K562 (cell line): ENCODE data around the gene NUP85. TPM values are rescaled to one million over a fixed set of nuclear protein-coding genes. Genes with fewer than 3 reads are reported as not detected.

Source experiments
- HMGN3 ChIP-seq: IDR thresholded peaks from 2 replicates; pipeline ENCODE4 v1.6.1; 2011; ENCODE audit warnings: borderline replicate concordance, low read depth, mild to moderate bottlenecking, mixed read lengths, low read length; ENCODE audit not compliant: insufficient read length; ENCODE audit errors: extremely low read depth
- KLF13 ChIP-seq: fragments of 450-650 bp; IDR thresholded peaks from 2 replicates; pipeline ENCODE4 v1.6.1; 2016; ENCODE audit warnings: missing genetic modification characterization, low read depth, mild to moderate bottlenecking, missing compliant biosample characterization, moderate library complexity, borderline replicate concordance
- MAFG ChIP-seq: fragments of 450-650 bp; conservative IDR thresholded peaks from 2 replicates; pipeline ENCODE4 v1.6.1; 2016; ENCODE audit warnings: missing genetic modification characterization, missing compliant biosample characterization
- MIER1 ChIP-seq: fragments of 450-650 bp; IDR thresholded peaks from 2 replicates; pipeline ENCODE4 v1.6.1; 2016; ENCODE audit warnings: antibody characterized with exemption, mild to moderate bottlenecking, low read depth
- ZNF668 ChIP-seq: fragments of 250-450 bp; sonication (Bioruptor Pico); IDR thresholded peaks from 2 replicates; pipeline ENCODE4 v1.8.0; 2022; ENCODE audit warnings: mild to moderate bottlenecking, inconsistent platforms
- polyA plus RNA-seq, 8 experiments: library from polyadenylated mRNA; depleted of rRNA in 4 of 8; stranded (reverse) in 5 of 8; unstranded in 3 of 8; fragments of >200 nt; fragmentation: Nextera tagmentation in 2 of 8; fragmentation: Illumina TruSeq in 1 of 8; extraction: Ambion mirVana in 2 of 8; extraction: Trizol in 1 of 8; gene quantifications; 2 replicates each; pipeline versions ENCODE4 v1.2.1 to v1.2.3, GENCODE V29; 2011 to 2014; ENCODE audit warnings: inconsistent platforms in 1 of 8, missing spikeins in 1 of 8
- total RNA-seq, 7 experiments: library from RNA; depleted of rRNA in 6 of 7; stranded (reverse); fragments of >200 nt in 6 of 7; fragmentation: Illumina TruSeq in 2 of 7; extraction: Trizol in 2 of 7; gene quantifications; 2 replicates each; pipeline versions ENCODE4 v1.2.1 to v1.2.3, GENCODE V29; 2011 to 2021; ENCODE audit warnings: low replicate concordance in 1 of 7
- TF ChIP-seq, protein P1 (sequence below): sonication (generic); formaldehyde crosslinking; IDR thresholded peaks from 2 replicates; pipeline ENCODE4 v1.8.1; 2023; ENCODE audit warnings: mild to moderate bottlenecking, missing genetic modification reagents
- TF ChIP-seq, protein P2 (sequence below): sonication (generic); formaldehyde crosslinking; IDR thresholded peaks from 2 replicates; pipeline ENCODE4 v1.8.0; 2023; ENCODE audit warnings: mild to moderate bottlenecking, missing genetic modification reagents
- TF ChIP-seq, protein P3 (sequence below): fragments of 200-800 bp; sonication (Bioruptor generic); IDR thresholded peaks from 2 replicates; pipeline ENCODE4 v1.6.1; 2016; ENCODE audit warnings: missing genetic modification characterization, missing compliant biosample characterization
- TF ChIP-seq, protein P4 (sequence below), 2 experiments: fragments of 450-650 bp; IDR thresholded peaks; 2 replicates each; pipeline ENCODE4 v1.6.1; 2016; ENCODE audit warnings: mild to moderate bottlenecking in 2 of 2, borderline replicate concordance in 1 of 2, low read depth in 1 of 2, moderate library complexity in 1 of 2

NUP85 gene
- total and polyA plus RNA-seq, 9 of the 15 experiments (the other 6 are each of a cell fraction or from before 2014, with no cell fraction given), result 50.2 to 177 (median 110) TPM

DNA sequence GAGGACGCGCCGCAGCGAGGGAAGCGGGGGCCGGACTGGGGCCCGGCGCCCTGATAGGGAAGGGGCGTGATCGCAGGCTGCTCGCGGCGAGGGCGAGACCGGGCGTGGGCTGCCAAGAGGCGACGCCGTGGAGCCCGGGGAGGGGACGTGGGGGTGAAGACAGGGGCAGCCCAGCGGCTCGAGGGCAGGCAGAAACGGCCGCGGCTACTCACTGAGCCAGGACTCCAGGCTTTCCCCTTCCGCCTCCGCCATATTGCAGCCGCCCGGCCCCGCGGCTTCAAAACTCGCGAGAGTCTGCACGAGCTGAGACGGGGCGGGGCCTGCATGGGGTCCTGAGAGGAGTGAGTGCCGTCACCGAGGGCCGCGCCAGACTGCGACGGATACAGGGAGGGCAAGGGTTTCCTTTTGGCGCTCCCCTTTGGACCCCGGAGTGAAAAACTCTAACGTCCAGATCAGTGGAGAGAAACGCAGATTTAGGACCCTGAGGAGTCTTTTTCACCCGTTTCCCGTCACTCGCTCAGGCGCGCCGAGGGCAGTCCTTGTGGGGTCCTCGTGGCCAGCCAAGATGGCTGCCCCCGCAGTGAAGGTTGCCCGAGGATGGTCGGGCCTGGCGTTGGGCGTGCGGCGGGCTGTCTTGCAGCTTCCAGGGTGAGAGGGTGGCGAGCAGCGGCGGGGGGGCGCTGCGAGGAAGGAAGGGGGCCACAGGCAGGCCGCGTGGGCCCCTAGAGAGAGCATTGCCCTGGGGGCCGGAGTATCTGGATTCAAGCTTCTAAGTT is 56.0 kb downstream of the NUP85 start, which contains the start of the genes GGA3 and MRPS7 (continued):
- TF ChIP-seq, protein P1, sequence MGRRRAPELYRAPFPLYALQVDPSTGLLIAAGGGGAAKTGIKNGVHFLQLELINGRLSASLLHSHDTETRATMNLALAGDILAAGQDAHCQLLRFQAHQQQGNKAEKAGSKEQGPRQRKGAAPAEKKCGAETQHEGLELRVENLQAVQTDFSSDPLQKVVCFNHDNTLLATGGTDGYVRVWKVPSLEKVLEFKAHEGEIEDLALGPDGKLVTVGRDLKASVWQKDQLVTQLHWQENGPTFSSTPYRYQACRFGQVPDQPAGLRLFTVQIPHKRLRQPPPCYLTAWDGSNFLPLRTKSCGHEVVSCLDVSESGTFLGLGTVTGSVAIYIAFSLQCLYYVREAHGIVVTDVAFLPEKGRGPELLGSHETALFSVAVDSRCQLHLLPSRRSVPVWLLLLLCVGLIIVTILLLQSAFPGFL (CRISPR knock-in tag), result no peak
- TF ChIP-seq MIER1 (no peak), MAFG (no peak), HMGN3 (peak; percentile 34), KLF13 (tag) (peak; percentile 71), ZNF668 (CRISPR knock-in tag) (no peak)
- TF ChIP-seq, protein P2, sequence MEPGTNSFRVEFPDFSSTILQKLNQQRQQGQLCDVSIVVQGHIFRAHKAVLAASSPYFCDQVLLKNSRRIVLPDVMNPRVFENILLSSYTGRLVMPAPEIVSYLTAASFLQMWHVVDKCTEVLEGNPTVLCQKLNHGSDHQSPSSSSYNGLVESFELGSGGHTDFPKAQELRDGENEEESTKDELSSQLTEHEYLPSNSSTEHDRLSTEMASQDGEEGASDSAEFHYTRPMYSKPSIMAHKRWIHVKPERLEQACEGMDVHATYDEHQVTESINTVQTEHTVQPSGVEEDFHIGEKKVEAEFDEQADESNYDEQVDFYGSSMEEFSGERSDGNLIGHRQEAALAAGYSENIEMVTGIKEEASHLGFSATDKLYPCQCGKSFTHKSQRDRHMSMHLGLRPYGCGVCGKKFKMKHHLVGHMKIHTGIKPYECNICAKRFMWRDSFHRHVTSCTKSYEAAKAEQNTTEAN (CRISPR knock-in tag), result no peak
- TF ChIP-seq, protein P3, sequence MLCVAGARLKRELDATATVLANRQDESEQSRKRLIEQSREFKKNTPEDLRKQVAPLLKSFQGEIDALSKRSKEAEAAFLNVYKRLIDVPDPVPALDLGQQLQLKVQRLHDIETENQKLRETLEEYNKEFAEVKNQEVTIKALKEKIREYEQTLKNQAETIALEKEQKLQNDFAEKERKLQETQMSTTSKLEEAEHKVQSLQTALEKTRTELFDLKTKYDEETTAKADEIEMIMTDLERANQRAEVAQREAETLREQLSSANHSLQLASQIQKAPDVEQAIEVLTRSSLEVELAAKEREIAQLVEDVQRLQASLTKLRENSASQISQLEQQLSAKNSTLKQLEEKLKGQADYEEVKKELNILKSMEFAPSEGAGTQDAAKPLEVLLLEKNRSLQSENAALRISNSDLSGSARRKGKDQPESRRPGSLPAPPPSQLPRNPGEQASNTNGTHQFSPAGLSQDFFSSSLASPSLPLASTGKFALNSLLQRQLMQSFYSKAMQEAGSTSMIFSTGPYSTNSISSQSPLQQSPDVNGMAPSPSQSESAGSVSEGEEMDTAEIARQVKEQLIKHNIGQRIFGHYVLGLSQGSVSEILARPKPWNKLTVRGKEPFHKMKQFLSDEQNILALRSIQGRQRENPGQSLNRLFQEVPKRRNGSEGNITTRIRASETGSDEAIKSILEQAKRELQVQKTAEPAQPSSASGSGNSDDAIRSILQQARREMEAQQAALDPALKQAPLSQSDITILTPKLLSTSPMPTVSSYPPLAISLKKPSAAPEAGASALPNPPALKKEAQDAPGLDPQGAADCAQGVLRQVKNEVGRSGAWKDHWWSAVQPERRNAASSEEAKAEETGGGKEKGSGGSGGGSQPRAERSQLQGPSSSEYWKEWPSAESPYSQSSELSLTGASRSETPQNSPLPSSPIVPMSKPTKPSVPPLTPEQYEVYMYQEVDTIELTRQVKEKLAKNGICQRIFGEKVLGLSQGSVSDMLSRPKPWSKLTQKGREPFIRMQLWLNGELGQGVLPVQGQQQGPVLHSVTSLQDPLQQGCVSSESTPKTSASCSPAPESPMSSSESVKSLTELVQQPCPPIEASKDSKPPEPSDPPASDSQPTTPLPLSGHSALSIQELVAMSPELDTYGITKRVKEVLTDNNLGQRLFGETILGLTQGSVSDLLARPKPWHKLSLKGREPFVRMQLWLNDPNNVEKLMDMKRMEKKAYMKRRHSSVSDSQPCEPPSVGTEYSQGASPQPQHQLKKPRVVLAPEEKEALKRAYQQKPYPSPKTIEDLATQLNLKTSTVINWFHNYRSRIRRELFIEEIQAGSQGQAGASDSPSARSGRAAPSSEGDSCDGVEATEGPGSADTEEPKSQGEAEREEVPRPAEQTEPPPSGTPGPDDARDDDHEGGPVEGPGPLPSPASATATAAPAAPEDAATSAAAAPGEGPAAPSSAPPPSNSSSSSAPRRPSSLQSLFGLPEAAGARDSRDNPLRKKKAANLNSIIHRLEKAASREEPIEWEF, result no peak
- TF ChIP-seq, protein P4, sequence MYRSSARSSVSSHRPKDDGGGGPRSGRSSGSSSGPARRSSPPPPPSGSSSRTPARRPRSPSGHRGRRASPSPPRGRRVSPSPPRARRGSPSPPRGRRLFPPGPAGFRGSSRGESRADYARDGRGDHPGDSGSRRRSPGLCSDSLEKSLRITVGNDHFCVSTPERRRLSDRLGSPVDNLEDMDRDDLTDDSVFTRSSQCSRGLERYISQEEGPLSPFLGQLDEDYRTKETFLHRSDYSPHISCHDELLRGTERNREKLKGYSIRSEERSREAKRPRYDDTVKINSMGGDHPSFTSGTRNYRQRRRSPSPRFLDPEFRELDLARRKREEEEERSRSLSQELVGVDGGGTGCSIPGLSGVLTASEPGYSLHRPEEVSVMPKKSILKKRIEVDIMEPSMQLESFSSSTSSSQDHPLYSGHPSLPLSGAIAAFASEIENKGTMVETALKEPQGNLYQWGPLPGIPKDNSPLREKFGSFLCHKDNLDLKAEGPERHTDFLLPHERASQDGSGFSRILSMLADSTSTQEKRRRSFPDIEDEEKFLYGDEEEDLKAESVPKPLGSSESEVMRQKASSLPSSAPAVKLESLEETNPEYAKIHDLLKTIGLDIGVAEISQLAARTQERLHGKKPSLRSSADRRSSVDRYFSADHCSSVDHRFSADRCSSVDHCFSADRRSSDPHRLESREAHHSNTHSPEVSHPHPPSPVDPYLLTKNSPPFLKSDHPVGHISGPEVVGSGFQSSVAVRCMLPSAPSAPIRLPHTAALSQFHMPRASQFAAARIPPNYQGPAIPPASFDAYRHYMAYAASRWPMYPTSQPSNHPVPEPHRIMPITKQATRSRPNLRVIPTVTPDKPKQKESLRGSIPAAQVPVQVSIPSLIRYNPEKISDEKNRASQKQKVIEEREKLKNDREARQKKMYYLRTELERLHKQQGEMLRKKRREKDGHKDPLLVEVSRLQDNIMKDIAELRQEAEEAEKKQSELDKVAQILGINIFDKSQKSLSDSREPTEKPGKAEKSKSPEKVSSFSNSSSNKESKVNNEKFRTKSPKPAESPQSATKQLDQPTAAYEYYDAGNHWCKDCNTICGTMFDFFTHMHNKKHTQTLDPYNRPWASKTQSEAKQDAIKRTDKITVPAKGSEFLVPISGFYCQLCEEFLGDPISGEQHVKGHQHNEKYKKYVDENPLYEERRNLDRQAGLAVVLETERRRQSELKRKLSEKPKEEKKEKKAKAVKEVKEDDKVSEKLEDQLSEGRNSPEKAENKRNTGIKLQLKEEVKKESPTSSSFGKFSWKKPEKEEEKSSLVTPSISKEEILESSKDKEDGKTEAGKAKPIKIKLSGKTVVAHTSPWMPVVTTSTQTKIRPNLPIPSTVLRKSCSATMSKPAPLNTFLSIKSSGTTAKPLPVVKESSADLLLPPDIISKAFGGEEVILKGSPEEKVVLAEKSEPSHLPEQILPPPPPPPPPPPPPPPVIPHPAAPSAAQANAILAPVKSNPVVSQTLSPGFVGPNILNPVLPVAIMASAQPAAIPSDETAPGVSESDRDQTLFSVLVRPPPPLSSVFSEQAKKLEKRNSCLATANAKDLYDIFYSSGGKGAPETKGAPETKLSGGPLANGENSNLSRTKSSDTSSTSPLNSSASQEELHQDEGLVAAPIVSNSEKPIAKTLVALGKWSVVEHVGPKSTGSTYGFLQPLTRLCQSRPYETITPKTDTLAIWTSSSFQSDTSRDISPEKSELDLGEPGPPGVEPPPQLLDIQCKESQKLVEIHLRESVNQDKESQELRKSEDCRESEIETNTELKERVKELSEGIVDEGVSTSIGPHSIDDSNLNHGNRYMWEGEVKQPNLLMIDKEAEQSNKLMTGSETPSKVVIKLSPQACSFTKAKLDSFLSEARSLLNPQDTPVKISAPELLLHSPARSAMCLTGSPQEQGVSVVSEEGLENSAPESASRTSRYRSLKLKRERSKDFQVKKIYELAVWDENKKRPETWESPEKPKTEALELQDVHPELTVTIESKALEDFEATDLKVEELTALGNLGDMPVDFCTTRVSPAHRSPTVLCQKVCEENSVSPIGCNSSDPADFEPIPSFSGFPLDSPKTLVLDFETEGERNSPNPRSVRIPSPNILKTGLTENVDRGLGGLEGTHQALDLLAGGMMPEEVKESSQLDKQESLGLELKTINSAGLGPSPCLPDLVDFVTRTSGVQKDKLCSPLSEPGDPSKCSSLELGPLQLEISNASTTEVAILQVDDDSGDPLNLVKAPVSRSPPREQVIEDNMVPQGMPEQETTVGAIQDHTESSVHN (IDR thresholded peaks at IDR 0.05; ENCODE audit: borderline replicate concordance in 1 of 2, low read depth in 1 of 2), result no peak
